Measurements from ENCODE around the gene FGF19. TPM values are rescaled to one million over a fixed set of nuclear protein-coding genes. Genes with fewer than 3 reads are reported as not detected.

Gene FGF19
- total RNA-seq, 1 experiment from 2014 or later, result 7.4 TPM

- H2BK15ac ChIP-seq (ENCODE audit: low read depth, low read length), result no peak overlapping the region
- no peaks in the 10 kb centered on the region for H3K27me3 ChIP-seq (ENCODE audit: insufficient read depth, low read length)
- Mint-ChIP-seq H3K9me3 (no peaks in the 10 kb centered on the region), H3K4me3 (no peak overlapping the region), H3K27ac (no peak overlapping the region; a peak in 1 of 7 replicates), H3K36me3 (ENCODE audit: insufficient read depth in 1 of 3, low read depth in 3 of 3) (peaks cover 16 to 45% (median 38%) of the 10 kb centered on the region in 3 experiments; a peak in 6 of 7 replicates), H3K4me1 (peaks cover 15 to 22% of the 10 kb centered on the region in 2 experiments), H3K27me3 (ENCODE audit: low read depth) (no peaks in the 10 kb centered on the region)
- H2BK120ac ChIP-seq (ENCODE audit: low read depth, low read length, poor library complexity, severe bottlenecking), result no peak overlapping the region
- DNase-seq, result no peak
- no peak for TF ChIP-seq CTCF (conservative IDR thresholded peaks at IDR 0.05)
- no peak overlapping the region for H3K4ac ChIP-seq (ENCODE audit: low read depth, low read length)
- H2BK12ac ChIP-seq (ENCODE audit: insufficient read length, low read depth, low read length), result no peak overlapping the region
- no peak overlapping the region for H3K18ac ChIP-seq (ENCODE audit: insufficient read length, low read depth, low read length)
- H3K14ac ChIP-seq (ENCODE audit: insufficient read depth, low read length), result no peak overlapping the region
- H2AFZ ChIP-seq (ENCODE audit: low read length), result no peak overlapping the region
- no peaks in the 10 kb centered on the region for H3K79me2 ChIP-seq (ENCODE audit: insufficient read depth, low read length)
- H3K79me1 ChIP-seq (ENCODE audit: insufficient read depth, low read depth, low read length, poor library complexity, severe bottlenecking), result no peaks in the 10 kb centered on the region
- no peak overlapping the region for H3K27ac ChIP-seq (ENCODE audit: insufficient read length, low read depth, low read length)
- no peak overlapping the region for H2AK5ac ChIP-seq (ENCODE audit: insufficient read length, low read length)
- H3K4me2 ChIP-seq (ENCODE audit: insufficient read depth, insufficient read length, low read length), result no peak overlapping the region
- no peak overlapping the region for H3K9ac ChIP-seq (ENCODE audit: extremely low read depth, insufficient read length, low read length)
- H3K23me2 ChIP-seq (ENCODE audit: insufficient read length, low read depth, low read length, poor library complexity, severe bottlenecking), result no peaks in the 10 kb centered on the region
- no CpG with 5 or more reads among the region's 11 CpGs for WGBS (ENCODE audit: extremely low coverage, insufficient read length, low lambda C conversion rate)
- no peaks in the 10 kb centered on the region for H4K20me1 ChIP-seq (ENCODE audit: control insufficient read depth, insufficient read depth, insufficient read length)
- no peak overlapping the region for H3T11ph ChIP-seq (ENCODE audit: low read length)
- no peak overlapping the region for H3K56ac ChIP-seq (ENCODE audit: insufficient read length, low read depth, low read length)
- H4K91ac ChIP-seq (ENCODE audit: insufficient read length, low read depth, low read length), result no peak overlapping the region
- no peak overlapping the region for H2BK5ac ChIP-seq (ENCODE audit: insufficient read length, low read length)
- no peak overlapping the region for H2BK20ac ChIP-seq (ENCODE audit: low read depth, low read length, poor library complexity, severe bottlenecking)
- no peaks in the 10 kb centered on the region for H3K4me1 ChIP-seq (ENCODE audit: insufficient read depth, low read length)
- H3K9me3 ChIP-seq (ENCODE audit: control insufficient read depth, low read depth, low read length), result no peaks in the 10 kb centered on the region
- H4K8ac ChIP-seq (replicated peaks; ENCODE audit: insufficient read length, low read depth, low read length), result no peak overlapping the region
- H3K23ac ChIP-seq (ENCODE audit: insufficient read length, low read depth, low read length), result no peak overlapping the region
- no peak overlapping the region for H4K5ac ChIP-seq (ENCODE audit: insufficient read length, low read depth, low read length)
Measured at GRCh38 chr11:69665669-69666068, 38.2 kb downstream of the FGF19 start.
